ENCODE results near the gene BCL2. TPM values are rescaled to one million over a fixed set of nuclear protein-coding genes. Genes with fewer than 3 reads are reported as not detected.

The BCL2 gene
- total RNA-seq, 1 experiment from 2014 or later = 2.6 TPM

GRCh38 chr18:63140997-63141777 is 178.4 kb downstream of the BCL2 start:
- POLR2A ChIA-PET = no interaction called here
- no peaks in the 10 kb centered on the region for H3K36me3 Mint-ChIP-seq
- ATAC-seq (no peak), DNase-seq (ENCODE audit: low spot score) (no peak)
- H3K9me3 Mint-ChIP-seq = peaks cover 4% of the 10 kb centered on the region; the same call in 1 of the 2 replicates
- no peak overlapping the region for H3K4me3 Mint-ChIP-seq
- TF ChIP-seq MYBL2 (CRISPR knock-in tag; IDR thresholded peaks at IDR 0.05) (no peak), ZNF121 (CRISPR knock-in tag; IDR thresholded peaks at IDR 0.05) (no peak), ZNF317 (CRISPR knock-in tag; IDR thresholded peaks at IDR 0.05; ENCODE audit: borderline replicate concordance, low read depth) (no peak), PRRX2 (CRISPR knock-in tag; IDR thresholded peaks at IDR 0.05) (no peak), SMAD3 (CRISPR knock-in tag; IDR thresholded peaks at IDR 0.05; ENCODE audit: borderline replicate concordance) (no peak), ZNF423 (CRISPR knock-in tag; IDR thresholded peaks at IDR 0.05) (no peak), ZNF219 (CRISPR knock-in tag; IDR thresholded peaks at IDR 0.05; ENCODE audit: borderline replicate concordance) (no peak), JAZF1 (CRISPR knock-in tag; IDR thresholded peaks at IDR 0.05) (no peak), EMX1 (CRISPR knock-in tag; IDR thresholded peaks at IDR 0.05) (no peak), IRF2 (CRISPR knock-in tag; IDR thresholded peaks at IDR 0.05; ENCODE audit: borderline replicate concordance, low read depth) (no peak)
- TF ChIP-seq, protein P1, sequence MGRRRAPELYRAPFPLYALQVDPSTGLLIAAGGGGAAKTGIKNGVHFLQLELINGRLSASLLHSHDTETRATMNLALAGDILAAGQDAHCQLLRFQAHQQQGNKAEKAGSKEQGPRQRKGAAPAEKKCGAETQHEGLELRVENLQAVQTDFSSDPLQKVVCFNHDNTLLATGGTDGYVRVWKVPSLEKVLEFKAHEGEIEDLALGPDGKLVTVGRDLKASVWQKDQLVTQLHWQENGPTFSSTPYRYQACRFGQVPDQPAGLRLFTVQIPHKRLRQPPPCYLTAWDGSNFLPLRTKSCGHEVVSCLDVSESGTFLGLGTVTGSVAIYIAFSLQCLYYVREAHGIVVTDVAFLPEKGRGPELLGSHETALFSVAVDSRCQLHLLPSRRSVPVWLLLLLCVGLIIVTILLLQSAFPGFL (CRISPR knock-in tag; IDR thresholded peaks at IDR 0.05; ENCODE audit: borderline replicate concordance) = no peak
- TF ChIP-seq, protein P2, sequence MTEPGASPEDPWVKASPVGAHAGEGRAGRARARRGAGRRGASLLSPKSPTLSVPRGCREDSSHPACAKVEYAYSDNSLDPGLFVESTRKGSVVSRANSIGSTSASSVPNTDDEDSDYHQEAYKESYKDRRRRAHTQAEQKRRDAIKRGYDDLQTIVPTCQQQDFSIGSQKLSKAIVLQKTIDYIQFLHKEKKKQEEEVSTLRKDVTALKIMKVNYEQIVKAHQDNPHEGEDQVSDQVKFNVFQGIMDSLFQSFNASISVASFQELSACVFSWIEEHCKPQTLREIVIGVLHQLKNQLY (CRISPR knock-in tag; IDR thresholded peaks at IDR 0.05) = no peak
- TF ChIP-seq, protein P3, sequence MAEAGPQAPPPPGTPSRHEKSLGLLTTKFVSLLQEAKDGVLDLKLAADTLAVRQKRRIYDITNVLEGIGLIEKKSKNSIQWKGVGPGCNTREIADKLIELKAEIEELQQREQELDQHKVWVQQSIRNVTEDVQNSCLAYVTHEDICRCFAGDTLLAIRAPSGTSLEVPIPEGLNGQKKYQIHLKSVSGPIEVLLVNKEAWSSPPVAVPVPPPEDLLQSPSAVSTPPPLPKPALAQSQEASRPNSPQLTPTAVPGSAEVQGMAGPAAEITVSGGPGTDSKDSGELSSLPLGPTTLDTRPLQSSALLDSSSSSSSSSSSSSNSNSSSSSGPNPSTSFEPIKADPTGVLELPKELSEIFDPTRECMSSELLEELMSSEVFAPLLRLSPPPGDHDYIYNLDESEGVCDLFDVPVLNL (CRISPR knock-in tag; IDR thresholded peaks at IDR 0.05; ENCODE audit: borderline replicate concordance, low read depth) = no peak
- TF ChIP-seq, protein P4, sequence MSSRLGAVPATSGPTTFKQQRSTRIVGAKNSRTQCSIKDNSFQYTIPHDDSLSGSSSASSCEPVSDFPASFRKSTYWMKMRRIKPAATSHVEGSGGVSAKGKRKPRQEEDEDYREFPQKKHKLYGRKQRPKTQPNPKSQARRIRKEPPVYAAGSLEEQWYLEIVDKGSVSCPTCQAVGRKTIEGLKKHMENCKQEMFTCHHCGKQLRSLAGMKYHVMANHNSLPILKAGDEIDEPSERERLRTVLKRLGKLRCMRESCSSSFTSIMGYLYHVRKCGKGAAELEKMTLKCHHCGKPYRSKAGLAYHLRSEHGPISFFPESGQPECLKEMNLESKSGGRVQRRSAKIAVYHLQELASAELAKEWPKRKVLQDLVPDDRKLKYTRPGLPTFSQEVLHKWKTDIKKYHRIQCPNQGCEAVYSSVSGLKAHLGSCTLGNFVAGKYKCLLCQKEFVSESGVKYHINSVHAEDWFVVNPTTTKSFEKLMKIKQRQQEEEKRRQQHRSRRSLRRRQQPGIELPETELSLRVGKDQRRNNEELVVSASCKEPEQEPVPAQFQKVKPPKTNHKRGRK (CRISPR knock-in tag; IDR thresholded peaks at IDR 0.05; ENCODE audit: borderline replicate concordance) = no peak
- CTCF ChIA-PET = interaction anchor here (1.7 kb wide), 1 partner anchor 118 kb away, joined by 4 read pairs; no protein-coding TSS in a partner anchor
- no peaks in the 10 kb centered on the region for H3K27me3 Mint-ChIP-seq (ENCODE audit: low read depth)
- H3K27ac Mint-ChIP-seq = no peak overlapping the region
- peaks cover 41% of the 10 kb centered on the region for H3K4me1 Mint-ChIP-seq

DNA sequence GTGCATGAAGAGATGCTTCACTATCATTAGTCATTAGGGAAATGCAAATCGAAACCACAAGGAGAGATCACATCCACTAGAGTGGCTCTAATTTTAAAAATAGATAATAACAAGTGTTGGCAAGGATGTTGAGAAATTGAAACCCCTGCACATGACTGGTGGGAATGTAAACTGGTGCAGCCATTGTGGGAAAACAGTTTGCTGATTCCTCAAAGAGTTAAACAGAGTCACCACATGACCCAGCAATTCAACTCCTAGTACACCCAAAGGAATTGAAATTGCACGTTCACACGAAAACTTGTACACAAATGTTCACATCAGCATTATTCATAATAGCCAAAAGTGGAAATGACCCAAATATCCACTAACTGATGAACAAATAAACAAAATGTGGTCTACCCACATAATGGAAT is 179.5 kb downstream of the BCL2 start:
- Mint-ChIP-seq H3K4me1 (peaks cover 37% of the 10 kb centered on the region), H3K36me3 (no peaks in the 10 kb centered on the region), H3K4me3 (no peak overlapping the region), H3K27ac (no peak overlapping the region), H3K27me3 (ENCODE audit: low read depth) (no peaks in the 10 kb centered on the region), H3K9me3 (peaks cover 7% of the 10 kb centered on the region; the same call in 1 of the 2 replicates)
- ChIA-PET CTCF (interaction anchor here (1.1 to 1.7 kb wide), 3 partner anchors 10 to 117 kb away, joined by 3 to 5 read pairs (median 4); no protein-coding TSS in a partner anchor), POLR2A (no interaction called here)
- no peak for DNase-seq (ENCODE audit: low spot score)
- no peak for ATAC-seq
- TF ChIP-seq, protein P5, sequence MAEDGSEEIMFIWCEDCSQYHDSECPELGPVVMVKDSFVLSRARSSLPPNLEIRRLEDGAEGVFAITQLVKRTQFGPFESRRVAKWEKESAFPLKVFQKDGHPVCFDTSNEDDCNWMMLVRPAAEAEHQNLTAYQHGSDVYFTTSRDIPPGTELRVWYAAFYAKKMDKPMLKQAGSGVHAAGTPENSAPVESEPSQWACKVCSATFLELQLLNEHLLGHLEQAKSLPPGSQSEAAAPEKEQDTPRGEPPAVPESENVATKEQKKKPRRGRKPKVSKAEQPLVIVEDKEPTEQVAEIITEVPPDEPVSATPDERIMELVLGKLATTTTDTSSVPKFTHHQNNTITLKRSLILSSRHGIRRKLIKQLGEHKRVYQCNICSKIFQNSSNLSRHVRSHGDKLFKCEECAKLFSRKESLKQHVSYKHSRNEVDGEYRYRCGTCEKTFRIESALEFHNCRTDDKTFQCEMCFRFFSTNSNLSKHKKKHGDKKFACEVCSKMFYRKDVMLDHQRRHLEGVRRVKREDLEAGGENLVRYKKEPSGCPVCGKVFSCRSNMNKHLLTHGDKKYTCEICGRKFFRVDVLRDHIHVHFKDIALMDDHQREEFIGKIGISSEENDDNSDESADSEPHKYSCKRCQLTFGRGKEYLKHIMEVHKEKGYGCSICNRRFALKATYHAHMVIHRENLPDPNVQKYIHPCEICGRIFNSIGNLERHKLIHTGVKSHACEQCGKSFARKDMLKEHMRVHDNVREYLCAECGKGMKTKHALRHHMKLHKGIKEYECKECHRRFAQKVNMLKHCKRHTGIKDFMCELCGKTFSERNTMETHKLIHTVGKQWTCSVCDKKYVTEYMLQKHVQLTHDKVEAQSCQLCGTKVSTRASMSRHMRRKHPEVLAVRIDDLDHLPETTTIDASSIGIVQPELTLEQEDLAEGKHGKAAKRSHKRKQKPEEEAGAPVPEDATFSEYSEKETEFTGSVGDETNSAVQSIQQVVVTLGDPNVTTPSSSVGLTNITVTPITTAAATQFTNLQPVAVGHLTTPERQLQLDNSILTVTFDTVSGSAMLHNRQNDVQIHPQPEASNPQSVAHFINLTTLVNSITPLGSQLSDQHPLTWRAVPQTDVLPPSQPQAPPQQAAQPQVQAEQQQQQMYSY (CRISPR knock-in tag; IDR thresholded peaks at IDR 0.05) = no peak
- TF ChIP-seq JAZF1 (CRISPR knock-in tag; IDR thresholded peaks at IDR 0.05) (no peak), ZNF671 (CRISPR knock-in tag; IDR thresholded peaks at IDR 0.05) (no peak), SMAD4 (CRISPR knock-in tag; IDR thresholded peaks at IDR 0.05) (no peak), CTCF (IDR thresholded peaks at IDR 0.05) (no peak), ZNF121 (CRISPR knock-in tag; IDR thresholded peaks at IDR 0.05) (no peak)
- TF ChIP-seq, protein P6, sequence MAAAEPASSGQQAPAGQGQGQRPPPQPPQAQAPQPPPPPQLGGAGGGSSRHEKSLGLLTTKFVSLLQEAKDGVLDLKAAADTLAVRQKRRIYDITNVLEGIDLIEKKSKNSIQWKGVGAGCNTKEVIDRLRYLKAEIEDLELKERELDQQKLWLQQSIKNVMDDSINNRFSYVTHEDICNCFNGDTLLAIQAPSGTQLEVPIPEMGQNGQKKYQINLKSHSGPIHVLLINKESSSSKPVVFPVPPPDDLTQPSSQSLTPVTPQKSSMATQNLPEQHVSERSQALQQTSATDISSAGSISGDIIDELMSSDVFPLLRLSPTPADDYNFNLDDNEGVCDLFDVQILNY (CRISPR knock-in tag; IDR thresholded peaks at IDR 0.05) = no peak
- TF ChIP-seq, protein P7, sequence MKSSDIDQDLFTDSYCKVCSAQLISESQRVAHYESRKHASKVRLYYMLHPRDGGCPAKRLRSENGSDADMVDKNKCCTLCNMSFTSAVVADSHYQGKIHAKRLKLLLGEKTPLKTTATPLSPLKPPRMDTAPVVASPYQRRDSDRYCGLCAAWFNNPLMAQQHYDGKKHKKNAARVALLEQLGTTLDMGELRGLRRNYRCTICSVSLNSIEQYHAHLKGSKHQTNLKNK (CRISPR knock-in tag; IDR thresholded peaks at IDR 0.05) = no peak
- TF ChIP-seq, protein P3 (CRISPR knock-in tag; IDR thresholded peaks at IDR 0.05; ENCODE audit: borderline replicate concordance, low read depth) = no peak
